T-helper 2 cell (primary cell): ENCODE measurements around the gene AAR2.

ENCODE experiments used
- DNase-seq, 5 experiments: peaks; one replicate each; pipeline versions ENCODE4 v3.0.0 to v3.0.0-alpha.2; 2012 to 2022

AAR2 gene

GRCh38 chr20:36281785-36282380, 45.6 kb downstream of the AAR2 start:
- DNase-seq: no peak

- no peak for DNase-seq
Measured at GRCh38 chr20:36284751-36285150, 48.5 kb downstream of the AAR2 start.

GRCh38 chr20:36285746-36286447, 49.6 kb downstream of the AAR2 start:
- DNase-seq: no peak

- DNase-seq: no peak
Measured at GRCh38 chr20:36297656-36298055, 61.4 kb downstream of the AAR2 start.

- no peak for DNase-seq
Measured at GRCh38 chr20:36298061-36298460, 61.8 kb downstream of the AAR2 start.

GRCh38 chr20:36298795-36299339, 62.6 kb downstream of the AAR2 start:
- DNase-seq: no peak

GRCh38 chr20:36299459-36299858, 63.2 kb downstream of the AAR2 start:
- no peak for DNase-seq

- no peak for DNase-seq
Measured at GRCh38 chr20:36301359-36302119, 65.3 kb downstream of the AAR2 start.

- no peak for DNase-seq
Measured at GRCh38 chr20:36303020-36303595, 66.8 kb downstream of the AAR2 start.

GRCh38 chr20:36303831-36304230, 67.6 kb downstream of the AAR2 start:
- DNase-seq: no peak

- DNase-seq: no peak
Measured at GRCh38 chr20:36304786-36305495, 68.7 kb downstream of the AAR2 start.

GRCh38 chr20:36305602-36306551, 69.6 kb downstream of the AAR2 start, which contains the start of gene DLGAP4:
TSS of gene DLGAP4 (plus strand) at chr20:36306339. CDS start at chr20:36431718, 125,379 bp downstream.
- no peak for DNase-seq
